ENCODE measurements around the gene MAGI2.

DNA sequence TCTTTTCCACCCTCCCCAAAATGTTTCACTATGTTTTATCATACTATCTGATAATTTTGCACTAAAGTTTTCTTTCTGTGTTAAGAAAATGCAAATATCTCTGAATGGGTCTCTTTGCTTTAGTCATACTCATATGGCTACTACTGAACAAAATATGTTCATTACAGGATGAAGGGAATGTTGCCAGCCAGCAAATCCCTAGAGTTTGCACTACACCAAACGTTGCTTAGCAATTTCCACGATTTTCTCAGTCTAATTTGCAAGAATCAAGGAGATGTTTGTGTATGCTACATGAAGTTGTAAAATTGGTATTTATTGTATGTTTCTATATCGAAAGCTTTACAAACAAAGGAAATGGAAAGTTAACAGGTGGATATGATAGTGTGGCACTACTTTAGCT, 10.6 kb upstream of the MAGI2 start:
- TF ChIP-seq, protein P1, sequence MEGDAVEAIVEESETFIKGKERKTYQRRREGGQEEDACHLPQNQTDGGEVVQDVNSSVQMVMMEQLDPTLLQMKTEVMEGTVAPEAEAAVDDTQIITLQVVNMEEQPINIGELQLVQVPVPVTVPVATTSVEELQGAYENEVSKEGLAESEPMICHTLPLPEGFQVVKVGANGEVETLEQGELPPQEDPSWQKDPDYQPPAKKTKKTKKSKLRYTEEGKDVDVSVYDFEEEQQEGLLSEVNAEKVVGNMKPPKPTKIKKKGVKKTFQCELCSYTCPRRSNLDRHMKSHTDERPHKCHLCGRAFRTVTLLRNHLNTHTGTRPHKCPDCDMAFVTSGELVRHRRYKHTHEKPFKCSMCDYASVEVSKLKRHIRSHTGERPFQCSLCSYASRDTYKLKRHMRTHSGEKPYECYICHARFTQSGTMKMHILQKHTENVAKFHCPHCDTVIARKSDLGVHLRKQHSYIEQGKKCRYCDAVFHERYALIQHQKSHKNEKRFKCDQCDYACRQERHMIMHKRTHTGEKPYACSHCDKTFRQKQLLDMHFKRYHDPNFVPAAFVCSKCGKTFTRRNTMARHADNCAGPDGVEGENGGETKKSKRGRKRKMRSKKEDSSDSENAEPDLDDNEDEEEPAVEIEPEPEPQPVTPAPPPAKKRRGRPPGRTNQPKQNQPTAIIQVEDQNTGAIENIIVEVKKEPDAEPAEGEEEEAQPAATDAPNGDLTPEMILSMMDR (conservative IDR thresholded peaks at IDR 0.05; ENCODE audit: low read length), result no peak
- no peak for TF ChIP-seq EZH2phosphoT487 (IDR thresholded peaks at IDR 0.05; ENCODE audit: borderline replicate concordance)

Measured in Loucy (cell line).